Panc1 (cell line): ENCODE measurements around the gene ABLIM2. TPM values are rescaled to one million over a fixed set of nuclear protein-coding genes. Genes with fewer than 3 reads are reported as not detected.

ENCODE experiments used
- ATAC-seq: fragments of 200-7000 bp; cut with Tn5 transposase; 2 replicates; pipeline ENCODE4 v1.9.1; 2020; ENCODE audit warnings: mild to moderate bottlenecking, moderate library complexity
- BruUV-seq: library from RNA; stranded (reverse); fragments of 400-500 nt; replicated peaks from 2 replicates; lab custom pipeline; 2021; lab: Mats Ljungman, UMichigan
- CTCF ChIA-PET: fragments of 300-600 bp; sonication (Branson Sonifier 250); formaldehyde crosslinking; loops from one replicate; lab custom pipeline; 2022; ENCODE audit warnings: antibody characterized with exemption; lab: Charles Lee
- POLR2A ChIA-PET: fragments of 300-600 bp; sonication (Branson Sonifier 250); formaldehyde crosslinking; loops from one replicate; lab custom pipeline; 2022; ENCODE audit warnings: antibody characterized with exemption; lab: Charles Lee
- DNase-seq: peaks from one replicate; pipeline ENCODE4 v3.0.0-alpha.2; 2010; ENCODE audit warnings: low read depth, low spot score
- H3K27ac ChIP-seq: 2 replicates; pipeline ENCODE4 v1.5.1; 2011; ENCODE audit warnings: mild to moderate bottlenecking, low read length, inconsistent platforms
- H3K27me3 ChIP-seq: fragments of 200-500 bp; sonication (Bioruptor generic); 2 replicates; pipeline ENCODE4 v1.6.0; 2014; ENCODE audit warnings: low read length, inconsistent platforms; ENCODE audit not compliant: control insufficient read depth, insufficient read depth
- H3K36me3 ChIP-seq: fragments of 200-500 bp; sonication (Bioruptor generic); 2 replicates; pipeline ENCODE4 v1.5.1; 2014; ENCODE audit warnings: inconsistent platforms, mild to moderate bottlenecking, low read length, moderate library complexity; ENCODE audit not compliant: control insufficient read depth, insufficient read depth
- H3K4me1 ChIP-seq: 2 replicates; pipeline ENCODE4 v1.5.1; 2011; ENCODE audit warnings: inconsistent platforms, mild to moderate bottlenecking, low read length, moderate library complexity; ENCODE audit not compliant: control insufficient read depth, insufficient read depth
- H3K4me3 ChIP-seq, 2 experiments: 2 replicates each; pipeline ENCODE4 v1.5.1; 2011 to 2012; ENCODE audit warnings: low read depth in 2 of 2, low read length in 2 of 2, mild to moderate bottlenecking in 2 of 2, inconsistent platforms in 1 of 2, moderate library complexity in 1 of 2
- H3K9me3 ChIP-seq: fragments of 200-500 bp; sonication (Bioruptor generic); 2 replicates; pipeline ENCODE4 v1.5.1; 2014; ENCODE audit warnings: low read depth, mild to moderate bottlenecking, inconsistent platforms, low read length, moderate library complexity; ENCODE audit not compliant: control insufficient read depth, insufficient read depth
- CTCF ChIP-seq: fragments of 450-650 bp; IDR thresholded peaks from 2 replicates; pipeline ENCODE4 v1.5.1; 2017; ENCODE audit warnings: mild to moderate bottlenecking
- POLR2AphosphoS5 ChIP-seq: IDR thresholded peaks from 2 replicates; pipeline ENCODE4 v1.6.1; 2012; ENCODE audit warnings: mild to moderate bottlenecking, low read depth, low read length, moderate library complexity
- SIN3A ChIP-seq: IDR thresholded peaks from 2 replicates; pipeline ENCODE4 v1.6.1; 2012; ENCODE audit warnings: low read depth, mild to moderate bottlenecking, low read length, moderate library complexity, borderline replicate concordance; ENCODE audit not compliant: insufficient read depth
- TCF7L2 ChIP-seq: IDR thresholded peaks from 2 replicates; pipeline ENCODE4 v1.6.1; 2011; ENCODE audit warnings: mild to moderate bottlenecking, low read depth, low read length, inconsistent platforms
- in situ Hi-C: cut with HindIII; loops from 2 replicates; pipeline ENCODE4 v1.10.0; 2016; ENCODE audit warnings: low sequenced_read_pairs, low pct_unique_long_range_greater_than_20kb
- intact Hi-C: fragments of 100-400 bp; cut with micrococcal nuclease; formaldehyde crosslinking; loops from one replicate; pipeline ENCODE4 v1.10.0; 2022; ENCODE audit not compliant: unreplicated experiment
- total RNA-seq: library from RNA; stranded (reverse); gene quantifications from one replicate; pipeline ENCODE4 v1.2.1, GENCODE V29; 2021; ENCODE audit not compliant: unreplicated experiment
- TF ChIP-seq, protein P1 (sequence below), 2 experiments: IDR thresholded peaks; 2 replicates each; pipeline ENCODE4 v1.6.1; 2011 to 2012; ENCODE audit warnings: low read depth in 2 of 2, control low read depth in 1 of 2, low read length in 1 of 2, mild to moderate bottlenecking in 1 of 2, moderate library complexity in 1 of 2; ENCODE audit not compliant: insufficient read depth in 1 of 2

Gene ABLIM2
- total RNA-seq, 1 experiment from 2014 or later = 0.64 TPM

- ATAC-seq = no peak
- BruUV-seq = no TSS peak
- no peak overlapping the region for H3K27ac ChIP-seq
- no peaks in the 10 kb centered on the region for H3K36me3 ChIP-seq
- no peak for DNase-seq
- H3K4me1 ChIP-seq = no peaks in the 10 kb centered on the region
- no peak for TF ChIP-seq POLR2AphosphoS5
- TF ChIP-seq SIN3A = no peak
- TF ChIP-seq, protein P1, sequence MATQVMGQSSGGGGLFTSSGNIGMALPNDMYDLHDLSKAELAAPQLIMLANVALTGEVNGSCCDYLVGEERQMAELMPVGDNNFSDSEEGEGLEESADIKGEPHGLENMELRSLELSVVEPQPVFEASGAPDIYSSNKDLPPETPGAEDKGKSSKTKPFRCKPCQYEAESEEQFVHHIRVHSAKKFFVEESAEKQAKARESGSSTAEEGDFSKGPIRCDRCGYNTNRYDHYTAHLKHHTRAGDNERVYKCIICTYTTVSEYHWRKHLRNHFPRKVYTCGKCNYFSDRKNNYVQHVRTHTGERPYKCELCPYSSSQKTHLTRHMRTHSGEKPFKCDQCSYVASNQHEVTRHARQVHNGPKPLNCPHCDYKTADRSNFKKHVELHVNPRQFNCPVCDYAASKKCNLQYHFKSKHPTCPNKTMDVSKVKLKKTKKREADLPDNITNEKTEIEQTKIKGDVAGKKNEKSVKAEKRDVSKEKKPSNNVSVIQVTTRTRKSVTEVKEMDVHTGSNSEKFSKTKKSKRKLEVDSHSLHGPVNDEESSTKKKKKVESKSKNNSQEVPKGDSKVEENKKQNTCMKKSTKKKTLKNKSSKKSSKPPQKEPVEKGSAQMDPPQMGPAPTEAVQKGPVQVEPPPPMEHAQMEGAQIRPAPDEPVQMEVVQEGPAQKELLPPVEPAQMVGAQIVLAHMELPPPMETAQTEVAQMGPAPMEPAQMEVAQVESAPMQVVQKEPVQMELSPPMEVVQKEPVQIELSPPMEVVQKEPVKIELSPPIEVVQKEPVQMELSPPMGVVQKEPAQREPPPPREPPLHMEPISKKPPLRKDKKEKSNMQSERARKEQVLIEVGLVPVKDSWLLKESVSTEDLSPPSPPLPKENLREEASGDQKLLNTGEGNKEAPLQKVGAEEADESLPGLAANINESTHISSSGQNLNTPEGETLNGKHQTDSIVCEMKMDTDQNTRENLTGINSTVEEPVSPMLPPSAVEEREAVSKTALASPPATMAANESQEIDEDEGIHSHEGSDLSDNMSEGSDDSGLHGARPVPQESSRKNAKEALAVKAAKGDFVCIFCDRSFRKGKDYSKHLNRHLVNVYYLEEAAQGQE (IDR thresholded peaks at IDR 0.05; ENCODE audit: insufficient read depth in 1 of 2, low read depth in 2 of 2, low read length in 1 of 2) = no peak
- no peak for TF ChIP-seq TCF7L2
- H3K27me3 ChIP-seq = no peaks in the 10 kb centered on the region
- POLR2A ChIA-PET = no interaction called here
- no peak overlapping the region for H3K4me3 ChIP-seq
- no peaks in the 10 kb centered on the region for H3K9me3 ChIP-seq
- CTCF ChIA-PET = no interaction called here
- in situ Hi-C loops = no loop called here
- intact Hi-C loops = no loop called here
These were observed 51.4 kb downstream of the ABLIM2 start for GRCh38 chr4:8107146-8107657.

DNA sequence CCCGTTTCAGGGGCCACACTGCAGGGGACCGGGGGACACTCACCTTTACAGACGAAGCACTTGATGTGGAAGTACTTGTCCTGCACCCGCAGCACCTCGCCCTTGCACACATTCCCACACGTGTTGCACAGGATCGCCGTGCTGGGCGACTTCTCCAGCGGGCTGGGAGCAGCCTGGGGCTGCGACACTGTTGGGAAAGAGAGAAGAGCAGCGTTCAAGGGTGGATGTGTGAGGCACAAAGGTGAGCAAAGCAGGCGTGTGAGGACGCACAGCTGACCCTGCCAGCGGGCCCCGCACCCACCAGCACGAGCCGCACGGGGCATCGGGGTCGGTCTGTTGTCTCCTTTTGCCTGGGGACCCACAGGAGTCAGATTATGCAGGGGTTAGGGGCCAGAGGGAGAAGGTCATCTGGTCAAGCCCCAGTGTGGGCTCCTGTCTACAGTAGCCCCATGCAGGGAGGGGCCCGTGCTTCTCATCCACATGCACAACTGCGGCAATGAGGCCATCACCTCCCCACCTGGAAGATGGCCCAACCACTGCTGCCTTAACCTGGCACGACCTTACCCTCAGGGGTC is 52.1 kb downstream of the ABLIM2 start:
- DNase-seq (no peak), ATAC-seq (no peak)
- Histone ChIP-seq H3K27me3 (no peaks in the 10 kb centered on the region), H3K4me3 (no peak overlapping the region), H3K36me3 (no peaks in the 10 kb centered on the region), H3K4me1 (no peaks in the 10 kb centered on the region), H3K27ac (no peak overlapping the region), H3K9me3 (no peaks in the 10 kb centered on the region)
- ChIA-PET CTCF (no interaction called here), POLR2A (no interaction called here)
- no TSS peak for BruUV-seq
- in situ Hi-C loops = no loop called here
- intact Hi-C loops = no loop called here
- no peak for TF ChIP-seq CTCF

DNA sequence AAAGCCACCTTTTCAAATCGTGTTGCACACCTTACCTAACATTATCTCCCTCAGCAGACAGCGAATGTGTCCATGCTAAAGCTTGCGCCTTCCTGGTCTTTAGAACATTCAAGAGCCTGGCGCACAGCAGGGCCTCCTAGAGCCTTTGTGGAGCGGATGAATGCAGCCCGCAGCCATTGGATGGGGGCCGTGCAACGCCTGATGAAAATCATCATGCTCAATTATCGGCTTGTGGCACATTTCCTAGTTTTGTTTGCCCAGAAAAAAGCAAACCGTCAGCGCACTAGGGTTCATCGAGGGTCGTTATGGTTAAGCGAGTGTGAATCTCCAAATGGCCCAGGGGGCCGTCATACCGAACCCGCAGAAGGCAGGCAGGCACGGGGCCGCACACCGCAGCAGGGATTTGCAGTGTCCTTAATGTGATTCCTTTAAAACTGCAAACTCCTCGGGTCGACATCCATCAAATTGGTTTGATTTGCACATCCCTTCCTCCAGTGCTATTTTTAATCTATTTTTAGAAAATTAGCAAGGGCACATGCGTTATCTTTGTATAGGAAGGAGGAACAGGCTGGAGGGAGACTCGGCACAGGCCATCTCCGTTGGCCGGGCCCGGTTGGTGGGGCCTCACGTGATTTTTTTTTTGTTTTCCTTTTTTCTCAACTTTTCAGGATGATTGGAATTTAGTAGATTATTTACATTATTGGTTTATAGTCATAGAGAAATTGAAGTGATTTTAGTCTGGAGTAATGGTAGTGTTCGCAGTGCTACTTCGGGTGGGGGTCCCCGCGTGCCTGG is 53.1 kb downstream of the ABLIM2 start:
- no peaks in the 10 kb centered on the region for H3K27me3 ChIP-seq
- ATAC-seq (no peak), DNase-seq (no peak)
- no peaks in the 10 kb centered on the region for H3K9me3 ChIP-seq
- in situ Hi-C loops = no loop called here
- H3K36me3 ChIP-seq = no peaks in the 10 kb centered on the region
- TF ChIP-seq SIN3A (no peak), TCF7L2 (no peak), CTCF (no peak), POLR2AphosphoS5 (no peak)
- TF ChIP-seq, protein P1 (IDR thresholded peaks at IDR 0.05; ENCODE audit: insufficient read depth in 1 of 2, low read depth in 2 of 2, low read length in 1 of 2) = no peak
- ChIA-PET POLR2A (interaction anchor here (0.6 kb wide), 1 partner anchor 1837 kb away, joined by 5 read pairs; no protein-coding TSS in a partner anchor), CTCF (no interaction called here)
- intact Hi-C loops = no loop called here
- no peak overlapping the region for H3K27ac ChIP-seq
- BruUV-seq = no TSS peak
- H3K4me3 ChIP-seq = no peak overlapping the region
- no peaks in the 10 kb centered on the region for H3K4me1 ChIP-seq
